Right atrium auricular region (tissue), 2 donors: ENCODE results near the gene RAB9A. TPM values are rescaled to one million over a fixed set of nuclear protein-coding genes. Genes with fewer than 3 reads are reported as not detected.

Experiments
- DNase-seq: peaks from one replicate; pipeline ENCODE4 v3.0.0-alpha.2; 2019; ENCODE audit warnings: low spot score
- H3K27ac ChIP-seq, 2 donors: fragments of 200-600 bp; sonication (generic); 1 replicate in 1 of 2; 2 replicates in 1 of 2; pipeline ENCODE4 v1.5.1; 2016 to 2019
- H3K27me3 ChIP-seq, 2 donors: fragments of 200-600 bp; sonication (generic); one replicate each; pipeline versions ENCODE4 v1.5.1 to v1.6.0; 2017 to 2019
- H3K36me3 ChIP-seq: fragments of 200-600 bp; sonication (generic); one replicate; pipeline ENCODE4 v1.5.1; 2016
- H3K4me1 ChIP-seq, 2 donors: fragments of 200-600 bp; sonication (generic); one replicate each; pipeline versions ENCODE4 v1.5.1 to v1.6.0; 2017 to 2019
- H3K4me3 ChIP-seq, 2 donors: fragments of 200-600 bp; sonication (generic); 1 replicate in 1 of 2; 2 replicates in 1 of 2; pipeline ENCODE4 v1.5.1; 2017 to 2019; ENCODE audit warnings: mild to moderate bottlenecking in 1 of 2, moderate library complexity in 1 of 2
- H3K9me3 ChIP-seq, 2 donors: fragments of 200-600 bp; sonication (generic); one replicate each; pipeline ENCODE4 v1.5.1; 2019
- CTCF ChIP-seq, 2 donors: fragments of 200-600 bp; sonication (generic); IDR thresholded peaks; one replicate each; pipeline ENCODE4 v1.5.1; 2019; ENCODE audit warnings: antibody characterized with exemption in 2 of 2
- total RNA-seq, 2 donors: library from RNA; depleted of rRNA; stranded (reverse); fragments of >200 nt; gene quantifications; one replicate each; pipeline ENCODE4 v1.1.0, GENCODE V29; 2016

The RAB9A gene
- total RNA-seq, 2 donors from 2014 or later, result 25.6 to 26.1 TPM

GRCh38 chrX:13697455-13697854 lies 8.5 kb downstream of the RAB9A start:
- H3K9me3 ChIP-seq, result no peaks in the 10 kb centered on the region
- no peaks in the 10 kb centered on the region for H3K27me3 ChIP-seq
- H3K36me3 ChIP-seq, result no peaks in the 10 kb centered on the region
- no peak for DNase-seq
- H3K27ac ChIP-seq, result no peak overlapping the region
- no peak overlapping the region for H3K4me3 ChIP-seq
- TF ChIP-seq CTCF (IDR thresholded peaks at IDR 0.05), result no peak
- peaks cover 0 to 39% of the 10 kb centered on the region in 2 donors for H3K4me1 ChIP-seq

GRCh38 chrX:13697976-13698375 lies 9.0 kb downstream of the RAB9A start:
- H3K4me3 ChIP-seq, result no peak overlapping the region
- peaks cover 0 to 34% of the 10 kb centered on the region in 2 donors for H3K4me1 ChIP-seq
- no peaks in the 10 kb centered on the region for H3K9me3 ChIP-seq
- no peaks in the 10 kb centered on the region for H3K27me3 ChIP-seq
- no peak for DNase-seq
- no peak overlapping the region for H3K27ac ChIP-seq
- H3K36me3 ChIP-seq, result no peaks in the 10 kb centered on the region
- TF ChIP-seq CTCF (IDR thresholded peaks at IDR 0.05), result no peak

DNA sequence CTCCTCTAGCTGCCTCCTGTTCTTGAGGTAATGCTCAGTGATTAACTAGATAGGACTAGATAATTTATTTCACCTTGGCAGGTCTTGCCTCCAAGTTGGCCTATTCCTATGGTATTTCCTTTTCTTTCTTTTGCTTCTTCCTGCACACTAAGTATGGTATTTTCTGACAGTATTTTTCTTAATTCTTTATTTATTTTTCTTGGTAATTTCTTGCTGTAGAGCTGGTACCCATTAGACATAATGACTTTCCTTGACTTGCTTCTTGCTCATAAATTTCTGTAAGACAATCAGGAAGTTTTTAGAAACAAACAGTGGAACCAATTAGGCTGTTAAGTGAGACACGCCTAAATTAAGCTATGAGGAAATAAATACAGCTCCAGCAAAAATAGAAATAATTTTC lies 9.5 kb downstream of the RAB9A start:
- TF ChIP-seq CTCF (IDR thresholded peaks at IDR 0.05), result no peak
- Histone ChIP-seq H3K27me3 (no peaks in the 10 kb centered on the region), H3K27ac (no peak overlapping the region), H3K4me1 (peaks cover 0 to 30% of the 10 kb centered on the region in 2 donors), H3K9me3 (no peaks in the 10 kb centered on the region), H3K36me3 (no peaks in the 10 kb centered on the region), H3K4me3 (no peak overlapping the region)
- DNase-seq, result no peak

DNA sequence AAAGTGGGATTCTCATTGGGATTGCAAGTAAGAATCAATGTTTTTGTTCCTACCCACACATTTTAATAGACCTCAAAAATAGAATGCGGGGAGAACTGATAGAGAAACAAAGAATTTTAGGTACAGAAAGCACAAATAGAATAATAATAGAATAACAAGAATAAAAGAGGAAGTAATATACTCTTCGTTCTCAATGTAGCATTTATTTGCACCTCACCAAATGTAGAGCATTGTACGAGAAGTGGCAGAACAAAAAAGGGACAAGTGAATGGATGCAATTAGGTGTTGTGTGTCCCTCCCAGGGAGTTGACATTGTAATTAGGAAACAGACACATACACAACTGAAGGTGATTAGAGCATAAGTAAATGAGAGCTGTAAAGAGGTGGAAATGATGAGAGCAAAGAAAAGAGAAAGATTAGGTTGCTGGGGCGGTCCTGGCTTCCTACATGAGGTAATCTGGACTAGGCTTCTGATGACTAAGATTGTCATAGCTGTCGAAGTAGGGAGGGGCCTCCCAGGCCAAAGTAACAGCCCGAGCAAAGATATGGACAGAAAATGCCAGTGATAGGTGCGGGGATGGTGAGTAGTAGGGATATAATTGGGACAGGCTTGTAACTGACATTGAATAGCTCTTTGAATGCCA lies 10.4 kb downstream of the RAB9A start:
- H3K4me1 ChIP-seq, result peaks cover 0 to 21% of the 10 kb centered on the region in 2 donors
- H3K27ac ChIP-seq, result peak overlapping the region in 1 of 2 donors; percentile 39

GRCh38 chrX:13700380-13700779 lies 11.5 kb downstream of the RAB9A start:
- no peak for DNase-seq
- TF ChIP-seq CTCF (IDR thresholded peaks at IDR 0.05), result no peak
- peaks cover 0 to 14% of the 10 kb centered on the region in 2 donors for H3K4me1 ChIP-seq
- no peaks in the 10 kb centered on the region for H3K36me3 ChIP-seq
- H3K27ac ChIP-seq, result no peak overlapping the region
- H3K4me3 ChIP-seq, result no peak overlapping the region
- no peaks in the 10 kb centered on the region for H3K9me3 ChIP-seq
- H3K27me3 ChIP-seq, result no peaks in the 10 kb centered on the region

More for the DNA sequence above, 10.4 kb downstream of the RAB9A start:
- H3K36me3 ChIP-seq, result no peaks in the 10 kb centered on the region
- no peak overlapping the region for H3K4me3 ChIP-seq
- DNase-seq, result no peak
- no peaks in the 10 kb centered on the region for H3K9me3 ChIP-seq
- TF ChIP-seq CTCF (IDR thresholded peaks at IDR 0.05), result no peak
- H3K27me3 ChIP-seq, result no peaks in the 10 kb centered on the region
